ENCODE data around the gene TMTC3.

DNA sequence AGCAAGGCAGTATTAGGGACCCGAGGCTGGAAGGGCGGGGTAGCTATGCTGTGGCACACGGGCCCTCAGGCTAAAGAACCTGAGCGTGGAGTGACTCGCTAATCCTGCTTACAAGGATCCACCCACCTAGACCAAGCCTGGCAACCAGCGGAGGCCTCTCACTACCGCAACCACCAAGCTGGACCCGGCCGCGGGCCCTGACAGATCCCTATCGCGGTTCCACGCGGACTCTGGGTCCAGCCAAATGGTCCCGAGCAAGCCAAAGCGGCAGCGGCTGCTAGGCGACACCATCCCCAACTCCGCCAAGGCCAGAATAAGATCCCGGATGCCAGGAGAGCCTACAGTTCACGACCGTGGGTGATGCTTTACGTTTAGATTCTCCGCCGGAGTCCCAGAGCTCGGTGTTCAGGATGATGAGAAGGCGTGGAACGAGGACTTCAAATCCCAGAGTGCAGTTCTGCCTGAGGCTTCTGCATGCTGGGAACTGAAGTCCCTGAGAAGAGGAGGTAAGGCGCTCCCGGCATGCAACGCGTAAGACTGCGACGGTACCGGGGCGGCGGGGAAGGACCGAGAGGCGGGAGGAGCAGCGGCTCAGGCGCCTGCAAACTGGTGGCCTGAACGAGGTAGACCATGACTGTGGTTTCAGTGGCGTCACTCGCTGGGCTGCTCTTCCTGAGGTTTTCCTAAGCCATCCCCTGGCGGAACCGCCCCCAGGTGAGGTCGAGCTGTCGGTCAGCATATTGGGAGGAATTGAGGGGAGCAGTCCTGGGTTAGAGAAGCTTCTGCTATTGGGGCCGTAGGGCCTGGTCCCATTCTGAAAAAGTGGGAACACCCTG is at the start of gene TMTC3, which contains the start of gene CEP290:
- TF ChIP-seq, protein P1, sequence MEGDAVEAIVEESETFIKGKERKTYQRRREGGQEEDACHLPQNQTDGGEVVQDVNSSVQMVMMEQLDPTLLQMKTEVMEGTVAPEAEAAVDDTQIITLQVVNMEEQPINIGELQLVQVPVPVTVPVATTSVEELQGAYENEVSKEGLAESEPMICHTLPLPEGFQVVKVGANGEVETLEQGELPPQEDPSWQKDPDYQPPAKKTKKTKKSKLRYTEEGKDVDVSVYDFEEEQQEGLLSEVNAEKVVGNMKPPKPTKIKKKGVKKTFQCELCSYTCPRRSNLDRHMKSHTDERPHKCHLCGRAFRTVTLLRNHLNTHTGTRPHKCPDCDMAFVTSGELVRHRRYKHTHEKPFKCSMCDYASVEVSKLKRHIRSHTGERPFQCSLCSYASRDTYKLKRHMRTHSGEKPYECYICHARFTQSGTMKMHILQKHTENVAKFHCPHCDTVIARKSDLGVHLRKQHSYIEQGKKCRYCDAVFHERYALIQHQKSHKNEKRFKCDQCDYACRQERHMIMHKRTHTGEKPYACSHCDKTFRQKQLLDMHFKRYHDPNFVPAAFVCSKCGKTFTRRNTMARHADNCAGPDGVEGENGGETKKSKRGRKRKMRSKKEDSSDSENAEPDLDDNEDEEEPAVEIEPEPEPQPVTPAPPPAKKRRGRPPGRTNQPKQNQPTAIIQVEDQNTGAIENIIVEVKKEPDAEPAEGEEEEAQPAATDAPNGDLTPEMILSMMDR (IDR thresholded peaks at IDR 0.05): peak in 1 of 6 experiments; percentile 30
- peak in 3 of 4 donors; percentile 74 to 88 (median 77) for TF ChIP-seq POLR2A (IDR thresholded peaks at IDR 0.05)
